ENCODE data around the gene AFAP1L1.
A peak's percentile ranks its signal among the peaks of the same experiment; 100 is the strongest.

AFAP1L1 gene

DNA sequence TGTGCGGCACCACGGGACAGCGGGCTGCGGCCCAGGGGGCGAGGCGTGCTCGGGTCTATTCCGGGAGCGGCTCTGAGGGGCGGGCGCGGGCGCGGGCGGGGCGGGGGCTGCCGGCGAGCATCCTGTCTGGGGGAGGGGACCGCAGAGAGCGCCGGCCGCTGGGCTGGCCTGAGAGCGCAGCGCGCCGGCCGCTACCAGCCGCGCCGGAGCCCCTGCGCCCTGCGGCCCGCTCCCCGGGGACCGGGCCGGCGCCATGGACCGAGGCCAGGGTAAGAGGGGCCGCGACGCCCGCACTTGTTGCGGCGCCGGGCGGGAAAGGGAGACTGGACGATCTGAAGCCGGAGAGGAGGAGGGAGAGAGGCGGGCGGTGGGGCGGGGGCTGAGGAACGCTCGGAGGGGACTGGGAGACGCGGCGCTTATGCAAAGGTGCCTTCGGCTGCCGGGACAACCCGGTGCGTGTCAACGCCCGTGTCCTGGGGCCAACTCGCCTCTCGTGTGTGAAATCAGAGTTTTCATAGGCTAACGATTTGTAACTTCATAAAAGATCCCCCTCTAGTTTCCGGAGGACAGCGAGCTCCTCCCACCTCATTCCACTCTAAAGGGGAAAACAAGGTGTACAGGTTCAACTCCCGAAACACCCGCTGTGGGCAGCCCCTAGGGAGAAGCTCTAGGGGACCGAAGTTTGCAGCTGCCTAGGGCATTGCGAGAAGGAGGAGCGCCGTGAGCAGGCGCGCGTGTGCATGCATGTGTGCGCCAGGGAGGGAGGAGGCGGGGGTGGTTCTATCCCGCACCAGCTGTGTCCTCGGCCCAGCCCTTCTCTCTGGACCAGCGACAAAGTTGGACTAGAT lies at the start of gene AFAP1L1:
TSS of gene AFAP1L1 (plus strand) at position 144 of the 848 bp plus-strand sequence. CDS start at position 254, 110 bp downstream.
- DNase-seq, result peak; percentile 18 to 39

DNA sequence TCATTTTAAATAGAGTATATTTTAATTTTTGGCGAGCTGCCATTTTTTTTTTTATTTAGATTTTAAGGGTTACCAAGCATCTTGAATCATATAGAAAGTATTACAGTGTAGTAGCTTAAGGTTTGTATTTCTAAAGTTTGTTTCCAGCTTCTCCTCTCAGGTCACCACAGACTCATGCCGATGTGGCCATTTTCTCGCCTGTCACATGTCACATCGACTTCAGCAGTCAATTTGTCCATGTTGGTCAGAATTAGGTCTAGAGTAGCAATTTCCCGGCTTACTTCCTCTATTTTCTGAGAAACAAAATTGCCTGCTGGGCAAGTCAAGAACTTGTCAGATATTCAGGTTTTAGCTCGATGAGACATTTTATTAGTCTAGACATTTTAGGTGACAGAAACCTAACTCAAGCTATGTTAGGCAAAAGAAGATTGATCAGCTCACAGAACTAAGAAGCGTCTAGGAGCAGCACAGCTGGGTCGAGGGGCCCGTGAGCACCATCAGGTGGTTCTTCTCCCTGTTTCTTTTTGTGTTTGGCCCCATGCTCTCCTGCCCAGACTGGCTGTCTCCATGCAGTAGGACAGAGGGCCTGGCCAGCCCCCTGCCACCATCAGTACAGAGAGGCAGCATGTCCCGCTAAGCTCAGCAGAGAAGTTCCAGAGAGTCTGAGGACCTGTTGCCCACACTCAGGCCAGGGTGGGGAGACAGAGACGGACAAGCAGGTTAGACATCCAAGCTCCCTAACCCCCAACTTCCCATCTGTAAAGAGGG lies 48.4 kb upstream of the AFAP1L1 start:
- DNase-seq, result no peak

DNA sequence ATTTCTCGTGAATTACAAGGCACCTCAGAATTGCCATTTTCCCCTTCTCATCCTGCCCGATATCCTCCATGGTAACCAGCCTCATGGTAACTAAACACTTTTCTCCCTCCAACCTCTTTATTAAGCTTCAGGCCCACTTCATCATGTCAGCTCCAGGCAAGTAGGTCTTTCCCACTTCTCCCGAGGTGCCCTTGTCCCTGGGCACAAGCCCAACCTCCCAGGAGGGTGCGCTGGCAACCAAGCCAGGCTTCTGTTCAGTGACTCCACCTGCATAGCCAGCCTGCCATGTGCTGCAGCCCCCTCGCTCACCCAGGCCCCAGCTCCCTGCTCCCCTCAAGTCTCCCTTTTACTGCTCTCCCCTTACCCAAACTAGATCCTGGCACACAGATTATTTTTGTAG lies 47.4 kb upstream of the AFAP1L1 start:
- DNase-seq, result no peak

DNA sequence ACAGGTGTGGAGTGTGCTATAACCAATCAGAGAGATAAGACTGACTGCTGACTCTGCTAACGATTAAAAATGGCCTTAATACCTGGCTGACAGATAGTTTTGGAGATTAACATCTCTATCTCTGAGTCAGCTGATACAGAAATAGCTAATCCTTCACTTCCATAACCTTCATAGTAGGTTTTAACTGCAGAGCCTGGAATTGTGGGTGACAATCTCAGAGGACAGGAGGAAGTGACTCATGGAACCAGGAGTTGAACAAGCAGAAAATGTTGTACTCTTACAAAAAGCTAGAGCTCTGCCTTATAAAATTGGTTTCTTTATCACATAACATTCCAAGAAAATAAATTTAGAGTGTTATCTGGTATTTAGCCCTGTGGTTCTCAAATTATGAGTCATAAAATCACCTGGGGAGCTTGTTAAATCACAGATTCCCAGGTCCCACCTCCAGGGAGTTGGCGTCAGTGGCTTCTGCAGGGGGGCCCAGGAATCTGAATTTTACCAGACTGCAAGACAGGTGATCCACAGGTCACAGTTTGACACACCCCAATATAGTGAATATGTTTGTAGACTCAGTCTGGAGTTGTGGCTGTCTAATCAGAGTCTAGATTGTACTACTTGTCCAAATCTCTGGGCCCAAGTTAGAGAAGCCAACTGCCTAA lies 44.4 kb upstream of the AFAP1L1 start:
- no peak for DNase-seq

DNA sequence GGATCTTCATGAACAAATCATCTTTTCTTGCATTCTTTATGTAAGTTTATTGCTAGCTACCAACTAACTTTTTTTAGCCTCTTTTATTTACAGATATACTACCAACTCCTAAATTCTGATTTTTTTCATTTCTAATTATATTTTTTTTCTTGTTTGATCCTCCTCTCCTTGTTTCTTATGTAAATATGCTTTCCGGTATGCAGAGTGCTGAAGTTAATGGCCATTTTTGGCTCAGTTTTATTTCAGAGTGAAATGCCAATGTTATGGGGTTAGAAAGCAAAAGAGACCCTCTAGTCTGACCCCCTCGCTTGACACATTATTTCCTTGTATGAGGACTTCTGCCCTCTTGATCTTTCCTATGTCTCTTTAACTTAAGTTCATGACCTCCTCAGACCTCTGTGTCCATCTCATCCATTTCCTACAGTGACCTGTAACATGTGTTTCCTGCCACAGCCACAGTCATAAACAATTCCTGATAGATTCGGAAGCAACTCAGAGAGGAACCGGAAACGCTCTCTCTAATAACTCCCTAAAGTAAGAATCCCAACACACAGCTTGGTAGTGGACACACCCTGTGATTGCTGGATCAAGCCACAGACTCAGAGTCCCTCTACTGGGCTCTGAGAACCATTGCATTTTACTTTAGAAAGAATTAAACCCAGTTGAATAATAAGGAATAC lies 42.9 kb upstream of the AFAP1L1 start:
- no peak for DNase-seq

DNA sequence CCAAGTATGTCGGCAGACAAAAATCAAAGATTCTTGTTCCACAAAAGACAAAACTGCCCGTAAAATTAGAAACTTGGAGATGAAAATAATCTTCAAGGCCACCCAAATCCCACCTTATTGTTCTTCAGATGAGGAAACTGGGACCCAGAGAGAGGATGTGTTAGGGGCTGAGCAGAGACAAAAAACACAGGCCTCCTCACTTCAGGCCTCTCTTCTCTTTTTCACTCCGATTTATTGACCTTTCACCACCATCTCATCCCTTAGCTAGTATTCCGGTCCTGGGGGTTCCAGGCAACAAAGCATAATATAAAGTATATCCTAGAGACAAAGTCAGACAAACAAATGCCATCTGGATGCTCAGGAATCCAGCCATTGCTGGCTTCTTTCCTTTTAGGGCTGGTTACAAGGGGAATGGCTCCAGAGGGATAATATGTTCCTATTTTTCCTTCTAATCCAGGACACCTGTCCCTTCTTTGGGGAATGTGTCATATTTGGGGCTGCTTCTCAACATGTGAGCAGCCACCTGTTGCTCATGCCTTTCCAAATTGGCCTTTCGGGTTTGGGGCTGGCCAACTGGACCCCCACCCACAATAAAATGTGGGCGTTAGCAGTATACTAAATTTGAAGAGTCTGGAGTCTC lies 42.2 kb upstream of the AFAP1L1 start:
- DNase-seq, result no peak

DNA sequence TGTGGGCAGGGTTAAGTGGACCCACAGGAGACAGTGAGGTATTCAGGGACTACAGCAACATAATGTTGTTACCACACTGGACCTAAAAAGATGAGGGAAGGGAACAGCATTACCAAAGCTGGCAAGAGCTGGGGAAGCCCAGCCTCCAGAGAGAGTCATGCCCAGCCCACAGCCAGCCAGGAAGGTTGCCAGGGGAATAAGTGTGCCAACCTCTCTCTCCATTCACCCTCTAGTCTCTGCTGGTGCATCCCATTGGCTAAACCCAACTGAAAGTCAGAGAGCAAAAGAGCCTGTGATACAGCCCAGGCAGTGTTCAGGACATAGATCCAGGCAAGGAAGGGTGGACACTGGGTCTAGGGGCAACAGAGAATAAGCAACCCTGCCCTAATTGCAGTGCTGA lies 35.8 kb upstream of the AFAP1L1 start:
- no peak for DNase-seq

DNA sequence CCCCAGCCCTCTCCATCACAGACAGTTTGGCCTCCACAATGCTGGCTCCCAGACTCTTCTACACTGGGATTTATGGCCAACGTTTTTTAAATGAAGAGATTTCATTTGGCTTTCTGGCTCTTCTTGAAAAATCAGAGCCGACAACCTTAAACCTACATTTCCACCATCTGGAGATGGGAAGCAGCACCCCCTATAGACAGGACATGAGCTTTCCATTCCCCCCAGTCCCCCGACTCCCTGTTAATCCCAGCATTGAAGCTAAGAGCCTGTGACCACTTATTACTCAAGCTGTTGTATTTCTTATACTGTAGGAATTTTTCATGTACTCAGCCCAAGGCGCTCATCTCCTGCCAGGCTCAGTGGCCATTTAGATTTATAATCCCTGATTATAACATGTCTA lies 34.0 kb upstream of the AFAP1L1 start:
- DNase-seq, result no peak

DNA sequence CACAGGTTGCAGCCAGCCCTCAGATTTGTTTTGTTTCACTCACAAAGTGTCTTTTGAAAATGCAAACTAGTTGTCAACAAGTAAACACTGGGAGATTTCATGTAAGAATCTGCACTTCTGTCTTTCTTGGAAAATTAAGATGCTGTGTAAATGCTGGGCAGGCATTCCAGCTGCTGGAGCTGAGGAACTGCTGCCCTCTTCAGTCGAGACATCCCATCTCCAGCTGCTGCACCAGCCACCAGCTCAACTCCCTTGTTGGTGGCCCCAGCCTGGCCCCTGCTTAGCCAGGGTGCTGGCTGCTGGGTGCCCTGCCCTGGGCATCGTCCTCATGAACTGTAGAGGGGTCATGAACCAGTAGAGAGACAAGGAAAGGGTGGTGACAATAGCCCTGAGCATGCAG lies 33.1 kb upstream of the AFAP1L1 start:
- no peak for DNase-seq

DNA sequence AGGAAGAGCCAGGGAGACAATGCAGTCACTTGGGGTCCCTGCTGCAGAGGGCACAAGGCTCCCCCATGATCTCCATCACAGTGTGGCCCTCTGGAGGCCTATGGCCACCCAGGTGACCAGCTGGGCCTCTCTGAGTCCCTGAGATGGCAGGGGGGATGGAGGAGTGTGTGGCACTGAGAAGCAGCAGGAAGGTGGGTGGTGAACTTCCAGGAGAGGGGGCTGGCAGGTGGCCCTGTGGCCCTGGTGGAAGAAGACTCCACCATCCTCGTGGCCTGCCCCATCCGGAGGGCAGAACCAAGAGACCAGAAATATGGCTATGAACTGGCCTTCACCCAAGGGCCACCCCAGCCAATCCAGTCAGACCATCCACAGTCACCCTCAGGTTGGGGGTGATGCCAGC lies 31.7 kb upstream of the AFAP1L1 start:
- DNase-seq, result peak in 1 of 2 experiments; percentile 4

DNA sequence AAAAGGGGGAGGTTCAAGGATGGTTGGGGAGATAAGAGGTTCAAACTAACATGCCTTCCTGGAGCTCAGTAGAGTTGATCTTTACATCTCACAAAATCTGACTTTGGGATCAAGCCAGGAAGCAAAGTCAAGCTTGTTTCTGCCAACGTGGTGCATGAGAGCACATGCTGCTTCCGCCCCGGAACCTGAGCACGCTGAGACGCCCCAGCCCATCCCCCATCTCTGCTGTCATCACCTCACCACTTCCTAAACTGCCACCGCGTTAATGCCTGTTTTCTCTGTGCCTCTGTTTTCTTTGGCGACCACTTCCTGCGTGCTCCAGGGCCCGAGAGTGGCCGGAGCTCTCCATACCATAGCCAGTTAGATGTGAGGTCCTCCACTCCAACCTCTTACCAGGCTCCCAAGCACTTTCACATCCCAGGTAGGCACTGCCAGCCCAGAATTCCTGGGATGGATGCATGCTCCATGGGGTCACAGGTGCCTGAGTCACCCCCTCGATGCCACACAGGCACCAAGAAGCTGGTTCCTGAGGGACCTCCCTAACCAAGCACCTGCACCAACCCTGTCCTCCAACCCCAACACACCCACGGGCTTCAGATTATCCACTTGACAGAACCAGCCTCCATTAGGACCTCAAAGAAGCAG lies 31.2 kb upstream of the AFAP1L1 start:
- peak; percentile 79 to 84 for DNase-seq

DNA sequence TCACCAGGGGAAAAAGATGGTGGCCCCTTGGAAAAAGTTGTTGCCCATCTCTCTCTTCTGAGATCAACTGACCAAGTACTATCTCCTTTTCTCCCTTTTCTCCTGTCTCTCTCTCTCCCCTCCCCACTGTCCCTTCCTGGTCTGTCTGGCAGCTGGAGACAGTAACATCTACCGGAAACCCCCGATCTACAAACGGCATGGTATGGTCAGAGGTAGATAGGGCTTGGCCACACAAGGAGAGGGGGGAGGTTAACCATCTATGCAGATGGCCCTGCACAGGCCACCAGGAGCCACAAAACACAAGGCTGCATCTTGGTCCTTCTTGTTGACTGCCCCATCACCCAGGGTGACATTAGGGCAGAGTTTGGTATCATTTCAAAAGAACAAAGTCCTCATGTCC lies 29.3 kb upstream of the AFAP1L1 start:
- DNase-seq, result no peak

DNA sequence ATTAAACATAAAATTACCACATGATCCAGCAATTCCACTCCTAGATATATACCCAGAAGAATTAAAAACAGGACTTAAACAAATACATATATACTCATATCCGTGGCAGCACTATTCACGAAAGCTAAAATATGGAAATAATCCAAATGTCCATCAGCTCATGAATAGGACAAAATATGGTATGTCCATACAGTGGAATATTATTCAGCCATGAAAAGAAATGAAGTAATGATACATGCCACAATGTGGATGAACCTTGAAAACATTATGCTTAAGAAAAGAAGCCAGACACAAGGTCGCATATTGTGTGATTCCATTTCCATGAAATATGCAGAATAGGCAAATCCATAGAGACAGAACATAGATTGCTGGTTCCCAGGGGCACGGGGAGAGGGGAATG lies 24.8 kb upstream of the AFAP1L1 start:
- DNase-seq, result no peak

DNA sequence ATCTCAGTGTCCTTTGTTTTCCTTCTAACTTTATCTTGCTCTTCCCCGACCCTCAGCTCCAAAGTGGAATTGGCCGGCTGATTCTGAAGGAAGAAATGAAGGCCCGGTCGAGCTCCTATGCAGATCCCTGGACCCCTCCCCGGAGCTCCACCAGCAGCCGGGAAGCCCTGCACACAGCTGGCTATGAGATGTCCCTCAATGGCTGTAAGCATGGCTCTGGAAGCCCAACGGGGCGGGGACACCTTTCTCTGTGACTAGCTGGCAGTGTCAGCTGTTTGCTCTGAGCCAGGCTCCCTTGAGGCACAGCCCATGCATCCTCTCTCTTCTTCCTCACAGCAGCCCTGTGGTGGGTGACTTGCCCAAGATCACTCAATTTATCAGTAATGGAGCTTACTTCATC lies 23.9 kb upstream of the AFAP1L1 start:
- DNase-seq, result no peak

DNA sequence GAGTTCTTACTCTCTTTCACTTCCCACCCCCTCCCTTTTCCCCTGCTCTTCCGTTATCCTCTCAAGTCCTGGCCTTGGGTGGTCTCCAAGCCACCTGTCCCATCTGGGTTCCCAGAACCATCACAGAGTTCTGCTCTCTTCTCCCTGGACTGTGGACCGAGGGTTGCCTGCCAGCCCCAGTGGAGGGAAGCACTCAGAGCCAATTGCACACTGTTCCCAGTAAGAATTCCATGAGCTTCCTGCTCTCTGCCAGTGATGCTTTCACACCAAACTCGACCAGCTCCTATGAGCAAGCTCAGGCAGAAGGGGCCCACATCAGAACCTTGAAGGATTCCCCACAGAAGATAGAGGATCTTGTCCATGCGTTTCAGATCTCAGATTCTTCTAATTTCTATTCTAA lies 20.1 kb upstream of the AFAP1L1 start:
- no peak for DNase-seq

DNA sequence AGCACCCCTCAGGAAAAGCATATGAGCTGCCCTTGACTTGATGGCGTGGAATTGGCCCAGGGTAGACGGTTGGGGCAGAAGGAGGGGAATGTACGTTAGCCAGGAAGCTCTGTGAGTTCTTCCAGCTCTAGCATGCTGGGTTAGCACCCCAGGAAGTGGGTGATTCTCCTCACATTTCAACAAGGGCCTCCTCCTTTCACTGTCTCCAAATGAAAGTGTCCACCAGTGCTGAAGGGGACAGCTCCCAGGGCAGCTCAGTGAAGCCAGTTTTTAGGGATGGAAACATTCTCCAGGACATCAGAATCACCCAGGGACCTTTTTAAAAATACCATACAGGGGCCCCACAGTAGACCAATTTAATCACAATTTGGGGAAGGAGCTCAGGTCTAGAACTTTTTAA lies 17.2 kb upstream of the AFAP1L1 start:
- no peak for DNase-seq

DNA sequence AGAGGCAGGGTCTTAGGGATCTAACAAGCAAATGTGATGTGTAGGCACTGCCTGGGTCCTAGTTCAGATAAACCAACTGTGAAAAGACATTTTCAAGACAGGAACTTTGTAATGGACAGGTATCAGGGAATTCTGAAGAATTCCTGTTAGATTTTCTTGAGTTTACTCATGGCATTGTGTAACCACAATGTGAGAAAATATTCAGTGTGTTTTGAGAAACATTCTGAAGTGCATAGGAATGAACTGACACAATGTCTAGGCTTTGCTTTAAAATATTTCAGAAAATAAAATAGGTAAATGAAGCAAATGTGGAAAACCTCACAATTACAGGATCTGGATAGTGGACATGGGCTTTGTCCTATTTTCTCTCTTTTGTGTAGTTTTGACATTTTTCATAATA lies 15.2 kb upstream of the AFAP1L1 start:
- DNase-seq, result no peak

DNA sequence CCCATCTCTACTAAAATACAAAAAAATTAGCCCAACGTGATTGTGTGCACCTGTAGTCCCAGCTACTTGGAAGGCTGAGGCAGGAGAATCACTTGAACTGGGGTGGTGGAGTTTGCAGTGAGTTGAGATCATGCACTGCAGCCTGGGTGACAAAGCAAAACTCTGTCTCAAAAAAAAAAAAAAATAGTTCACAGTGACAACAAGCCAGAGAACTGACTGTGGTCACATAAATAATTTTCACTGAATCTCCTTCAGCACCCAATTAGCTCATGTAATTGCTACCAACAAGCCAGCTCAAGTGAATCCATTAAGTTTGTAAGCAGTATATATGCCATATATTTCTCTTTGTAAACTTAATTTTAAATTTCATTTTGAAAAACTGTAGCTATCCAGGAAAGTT lies 14.5 kb upstream of the AFAP1L1 start:
- no peak for DNase-seq

DNA sequence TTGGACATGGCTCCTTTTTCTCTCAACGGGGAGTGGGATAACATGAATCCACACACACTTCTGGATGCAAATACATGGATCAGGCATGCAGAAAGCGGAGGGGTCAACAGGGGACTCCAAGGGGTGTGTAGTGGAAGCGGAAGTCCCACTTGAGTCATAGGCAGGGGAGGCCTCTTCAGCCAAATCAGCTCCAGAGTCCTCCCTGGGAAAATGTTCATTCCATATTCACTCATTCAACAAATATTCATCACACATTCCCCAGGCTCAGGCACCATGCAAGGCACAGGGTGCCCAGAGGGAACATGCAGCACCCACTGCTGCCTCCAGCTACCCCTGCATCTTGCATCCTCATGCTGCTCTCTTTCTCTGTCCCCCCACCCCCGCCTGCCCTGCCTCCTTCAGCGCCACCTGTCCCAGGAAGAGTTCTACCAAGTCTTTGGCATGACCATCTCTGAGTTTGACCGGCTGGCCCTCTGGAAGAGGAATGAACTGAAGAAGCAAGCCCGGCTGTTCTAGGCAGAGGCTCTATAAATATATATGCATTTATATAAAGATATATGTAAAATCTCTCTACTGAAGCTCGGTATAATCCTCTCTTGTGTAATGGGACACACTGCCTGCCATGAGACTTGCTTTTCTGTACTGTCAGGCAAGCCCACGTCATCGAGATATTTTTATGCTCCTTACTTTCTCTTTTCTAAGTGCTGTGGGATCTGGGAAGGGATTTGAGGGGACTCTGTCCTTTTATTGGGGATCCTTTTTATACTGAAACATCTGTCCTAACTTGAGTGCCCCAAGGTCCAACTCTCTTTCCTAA lies 13.6 kb upstream of the AFAP1L1 start:
- DNase-seq, result no peak

DNA sequence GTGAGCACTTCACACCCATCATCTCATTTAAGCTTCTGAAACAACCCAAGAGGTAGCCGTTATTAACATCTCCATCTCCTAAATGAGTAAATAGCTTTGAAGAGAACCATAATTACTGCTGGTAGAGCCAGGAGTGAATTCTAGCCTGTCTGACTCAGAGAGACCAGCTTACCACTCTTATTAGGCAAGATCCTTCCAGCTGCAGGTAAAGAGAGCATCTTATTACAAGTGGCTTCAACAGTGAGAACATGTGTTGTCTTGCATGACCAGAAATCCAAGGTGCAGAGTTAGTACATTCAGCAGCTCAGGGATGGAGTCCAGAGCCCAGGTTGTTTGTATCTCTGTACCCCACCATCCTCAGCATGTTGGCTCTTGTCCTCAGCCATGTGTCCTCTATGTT lies 10.9 kb upstream of the AFAP1L1 start:
- no peak for DNase-seq

DNA sequence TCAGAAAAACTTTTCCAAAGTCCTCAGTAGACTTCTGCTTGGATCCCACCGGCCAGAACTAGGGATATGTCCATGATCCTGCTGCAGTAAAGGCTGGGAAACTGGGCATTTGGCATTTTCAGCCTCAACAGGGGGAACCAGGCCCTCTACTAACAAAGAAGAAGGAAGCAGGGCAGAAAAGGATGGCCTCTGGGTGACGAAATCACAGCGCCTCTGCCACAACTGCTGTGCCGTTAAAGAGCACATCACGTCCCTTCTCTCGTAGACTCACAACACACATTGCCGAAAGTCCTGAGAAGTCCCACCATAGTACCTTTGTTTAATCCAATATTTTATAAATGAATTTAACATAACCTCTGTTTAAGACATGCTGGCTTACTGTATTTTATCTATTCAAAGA lies 10.4 kb upstream of the AFAP1L1 start:
- DNase-seq, result no peak
